H9 (cell line): Measurements from ENCODE around the gene MRPL21. TPM values are rescaled to one million over a fixed set of nuclear protein-coding genes. Genes with fewer than 3 reads are reported as not detected.

ENCODE experiments used
- DNase-seq: peaks from one replicate; pipeline ENCODE4 v3.0.0-alpha.2; 2017
- H2AFZ ChIP-seq: one replicate; pipeline ENCODE4 v1.6.1; 2013; ENCODE audit warnings: mild to moderate bottlenecking, low read length, control low read depth, moderate library complexity
- H2AK5ac ChIP-seq: 2 replicates; pipeline ENCODE4 v1.6.1; 2013; ENCODE audit warnings: low read length, control low read depth, mixed read lengths; ENCODE audit not compliant: insufficient read length
- H2BK120ac ChIP-seq: one replicate; pipeline ENCODE4 v1.6.1; 2013; ENCODE audit warnings: low read depth, mild to moderate bottlenecking, low read length, control low read depth, inconsistent platforms; ENCODE audit not compliant: poor library complexity, severe bottlenecking
- H2BK12ac ChIP-seq: 2 replicates; pipeline ENCODE4 v1.6.1; 2013; ENCODE audit warnings: low read length, control low read depth, mixed read lengths, low read depth; ENCODE audit not compliant: insufficient read length
- H2BK15ac ChIP-seq: 2 replicates; pipeline ENCODE4 v1.6.1; 2013; ENCODE audit warnings: low read depth, low read length, control low read depth
- H2BK20ac ChIP-seq: one replicate; pipeline ENCODE4 v1.6.1; 2013; ENCODE audit warnings: low read depth, mild to moderate bottlenecking, low read length, control low read depth, inconsistent platforms; ENCODE audit not compliant: poor library complexity, severe bottlenecking
- H2BK5ac ChIP-seq: 2 replicates; pipeline ENCODE4 v1.6.1; 2013; ENCODE audit warnings: low read length, control low read depth, mixed read lengths; ENCODE audit not compliant: insufficient read length
- H3K14ac ChIP-seq: 2 replicates; pipeline ENCODE4 v1.6.1; 2013; ENCODE audit warnings: low read length, control low read depth; ENCODE audit not compliant: insufficient read depth
- H3K18ac ChIP-seq: 2 replicates; pipeline ENCODE4 v1.6.1; 2013; ENCODE audit warnings: low read depth, mild to moderate bottlenecking, mixed read lengths, low read length, control low read depth; ENCODE audit not compliant: insufficient read length
- H3K23ac ChIP-seq: 2 replicates; pipeline ENCODE4 v1.6.1; 2013; ENCODE audit warnings: low read length, control low read depth, mixed read lengths, low read depth; ENCODE audit not compliant: insufficient read length
- H3K23me2 ChIP-seq: 2 replicates; pipeline ENCODE4 v1.6.1; 2013; ENCODE audit warnings: low read depth, mild to moderate bottlenecking, mixed read lengths, low read length, control low read depth; ENCODE audit not compliant: insufficient read length, poor library complexity, severe bottlenecking
- H3K27ac ChIP-seq: 2 replicates; pipeline ENCODE4 v1.5.1; 2013; ENCODE audit warnings: low read length, control low read depth, mixed read lengths, low read depth; ENCODE audit not compliant: insufficient read length
- H3K27me3 ChIP-seq: 2 replicates; pipeline ENCODE4 v1.6.1; 2013; ENCODE audit warnings: low read length, control low read depth, inconsistent platforms; ENCODE audit not compliant: insufficient read depth
- H3K4ac ChIP-seq: 2 replicates; pipeline ENCODE4 v1.6.1; 2013; ENCODE audit warnings: low read depth, mild to moderate bottlenecking, control low read depth, inconsistent platforms, low read length, moderate library complexity
- H3K4me1 ChIP-seq: 2 replicates; pipeline ENCODE4 v1.6.1; 2013; ENCODE audit warnings: low read length, control low read depth, inconsistent platforms; ENCODE audit not compliant: insufficient read depth
- H3K4me2 ChIP-seq: 2 replicates; pipeline ENCODE4 v1.6.1; 2013; ENCODE audit warnings: low read length, control low read depth, mixed read lengths; ENCODE audit not compliant: insufficient read length, insufficient read depth
- H3K56ac ChIP-seq: 2 replicates; pipeline ENCODE4 v1.6.1; 2013; ENCODE audit warnings: low read depth, mild to moderate bottlenecking, mixed read lengths, low read length, control low read depth; ENCODE audit not compliant: insufficient read length
- H3K79me1 ChIP-seq: 2 replicates; pipeline ENCODE4 v1.6.1; 2013; ENCODE audit warnings: low read depth, mild to moderate bottlenecking, moderate library complexity, low read length, control low read depth, inconsistent platforms; ENCODE audit not compliant: insufficient read depth, poor library complexity, severe bottlenecking
- H3K79me2 ChIP-seq: 2 replicates; pipeline ENCODE4 v1.6.1; 2013; ENCODE audit warnings: low read length, control low read depth, inconsistent platforms; ENCODE audit not compliant: insufficient read depth
- H3K9ac ChIP-seq: 2 replicates; pipeline ENCODE4 v1.6.1; 2013; ENCODE audit warnings: low read length, control low read depth, mixed read lengths; ENCODE audit not compliant: insufficient read length; ENCODE audit errors: extremely low read depth
- H3K9me3 ChIP-seq: one replicate; pipeline ENCODE4 v1.6.1; 2013; ENCODE audit warnings: low read depth, low read length, inconsistent platforms; ENCODE audit not compliant: control insufficient read depth
- H3T11ph ChIP-seq: one replicate; pipeline ENCODE4 v1.6.1; 2013; ENCODE audit warnings: mild to moderate bottlenecking, low read length, control low read depth, inconsistent platforms
- H4K20me1 ChIP-seq: one replicate; pipeline ENCODE4 v1.6.1; 2013; ENCODE audit not compliant: control insufficient read depth, insufficient read length, insufficient read depth
- H4K5ac ChIP-seq: 2 replicates; pipeline ENCODE4 v1.6.1; 2013; ENCODE audit warnings: low read depth, mild to moderate bottlenecking, mixed read lengths, low read length, control low read depth; ENCODE audit not compliant: insufficient read length
- H4K8ac ChIP-seq: replicated peaks from 2 replicates; pipeline ENCODE4 v1.6.1; 2013; ENCODE audit warnings: low read length, control low read depth, mixed read lengths, low read depth; ENCODE audit not compliant: insufficient read length
- H4K91ac ChIP-seq: 2 replicates; pipeline ENCODE4 v1.6.1; 2013; ENCODE audit warnings: low read depth, mild to moderate bottlenecking, moderate library complexity, mixed read lengths, low read length, control low read depth; ENCODE audit not compliant: insufficient read length
- H3K27ac Mint-ChIP-seq, 3 experiments: 2 replicates in 2 of 3; 3 replicates in 1 of 3; pipeline ENCODE4 v1.8.0; 2020 to 2021; ENCODE audit warnings: mixed read lengths in 3 of 3, mild to moderate bottlenecking in 1 of 3, moderate library complexity in 1 of 3
- H3K27me3 Mint-ChIP-seq: 2 replicates; pipeline ENCODE4 v1.8.0; 2021; ENCODE audit warnings: low read depth, mild to moderate bottlenecking, moderate library complexity, mixed read lengths
- H3K36me3 Mint-ChIP-seq, 3 experiments: 2 replicates in 2 of 3; 3 replicates in 1 of 3; pipeline ENCODE4 v1.8.0; 2020 to 2021; ENCODE audit warnings: low read depth in 3 of 3, mixed read lengths in 3 of 3; ENCODE audit not compliant: insufficient read depth in 1 of 3
- H3K4me1 Mint-ChIP-seq, 2 experiments: 2 replicates each; pipeline ENCODE4 v1.8.0; 2020; ENCODE audit warnings: mixed read lengths in 2 of 2
- H3K4me3 Mint-ChIP-seq, 2 experiments: 2 replicates in 1 of 2; 3 replicates in 1 of 2; pipeline ENCODE4 v1.8.0; 2020 to 2021; ENCODE audit warnings: mild to moderate bottlenecking in 2 of 2, mixed read lengths in 2 of 2, moderate library complexity in 1 of 2
- H3K9me3 Mint-ChIP-seq, 2 experiments: 2 replicates in 1 of 2; 3 replicates in 1 of 2; pipeline ENCODE4 v1.8.0; 2020; ENCODE audit warnings: mild to moderate bottlenecking in 2 of 2, mixed read lengths in 2 of 2, moderate library complexity in 1 of 2
- WGBS: extraction: QIAGEN DNeasy Blood & Tissue Kit; methylation state at CpG from one replicate; pipeline ENCODE4 v1.1.7; 2013; ENCODE audit warnings: missing lambda C conversion rate, low lambda C conversion rate, mixed read lengths; ENCODE audit not compliant: insufficient read length; ENCODE audit errors: extremely low coverage; 5-methylcytosine and 5-hydroxymethylcytosine counted together
- total RNA-seq: library from RNA; stranded (reverse); gene quantifications from 2 replicates; pipeline ENCODE4 v1.2.1, GENCODE V29; 2021
- TF ChIP-seq, protein P1 (sequence below): fragments of 200-600 bp; sonication (generic); conservative IDR thresholded peaks from 3 replicates; pipeline ENCODE4 v1.8.0; 2021; ENCODE audit warnings: antibody characterized with exemption, mild to moderate bottlenecking

The MRPL21 gene
- total RNA-seq, 1 experiment from 2014 or later, result 91.5 TPM

- H4K91ac ChIP-seq, result no peak overlapping the region
- no peaks in the 10 kb centered on the region for H3K9me3 ChIP-seq
- H3T11ph ChIP-seq, result no peak overlapping the region
- no peak overlapping the region for H3K4ac ChIP-seq
- no peak overlapping the region for H4K5ac ChIP-seq
- no peak overlapping the region for H3K18ac ChIP-seq
- no peaks in the 10 kb centered on the region for H3K23me2 ChIP-seq
- Mint-ChIP-seq H3K27me3 (no peaks in the 10 kb centered on the region), H3K36me3 (peaks cover 2 to 45% (median 29%) of the 10 kb centered on the region in 3 experiments; a peak in 6 of 7 replicates), H3K4me1 (no peaks in the 10 kb centered on the region), H3K27ac (no peak overlapping the region), H3K9me3 (no peaks in the 10 kb centered on the region), H3K4me3 (no peak overlapping the region)
- no peak overlapping the region for H3K9ac ChIP-seq
- H2AK5ac ChIP-seq, result no peak overlapping the region
- H4K8ac ChIP-seq, result no peak overlapping the region
- no peak overlapping the region for H3K4me2 ChIP-seq
- no peak overlapping the region for H3K23ac ChIP-seq
- no peak overlapping the region for H2BK20ac ChIP-seq
- H3K27me3 ChIP-seq, result no peaks in the 10 kb centered on the region
- no peak overlapping the region for H2BK15ac ChIP-seq
- H2BK120ac ChIP-seq, result no peak overlapping the region
- DNase-seq, result no peak
- no peaks in the 10 kb centered on the region for H3K79me2 ChIP-seq
- TF ChIP-seq, protein P1, sequence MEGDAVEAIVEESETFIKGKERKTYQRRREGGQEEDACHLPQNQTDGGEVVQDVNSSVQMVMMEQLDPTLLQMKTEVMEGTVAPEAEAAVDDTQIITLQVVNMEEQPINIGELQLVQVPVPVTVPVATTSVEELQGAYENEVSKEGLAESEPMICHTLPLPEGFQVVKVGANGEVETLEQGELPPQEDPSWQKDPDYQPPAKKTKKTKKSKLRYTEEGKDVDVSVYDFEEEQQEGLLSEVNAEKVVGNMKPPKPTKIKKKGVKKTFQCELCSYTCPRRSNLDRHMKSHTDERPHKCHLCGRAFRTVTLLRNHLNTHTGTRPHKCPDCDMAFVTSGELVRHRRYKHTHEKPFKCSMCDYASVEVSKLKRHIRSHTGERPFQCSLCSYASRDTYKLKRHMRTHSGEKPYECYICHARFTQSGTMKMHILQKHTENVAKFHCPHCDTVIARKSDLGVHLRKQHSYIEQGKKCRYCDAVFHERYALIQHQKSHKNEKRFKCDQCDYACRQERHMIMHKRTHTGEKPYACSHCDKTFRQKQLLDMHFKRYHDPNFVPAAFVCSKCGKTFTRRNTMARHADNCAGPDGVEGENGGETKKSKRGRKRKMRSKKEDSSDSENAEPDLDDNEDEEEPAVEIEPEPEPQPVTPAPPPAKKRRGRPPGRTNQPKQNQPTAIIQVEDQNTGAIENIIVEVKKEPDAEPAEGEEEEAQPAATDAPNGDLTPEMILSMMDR, result no peak
- no peak overlapping the region for H3K27ac ChIP-seq
- H3K56ac ChIP-seq, result no peak overlapping the region
- no peaks in the 10 kb centered on the region for H4K20me1 ChIP-seq
- no peak overlapping the region for H2AFZ ChIP-seq
- no peaks in the 10 kb centered on the region for H3K4me1 ChIP-seq
- no CpG with 5 or more reads among the region's 18 CpGs for WGBS
- no peak overlapping the region for H2BK12ac ChIP-seq
- no peak overlapping the region for H2BK5ac ChIP-seq
- no peak overlapping the region; the same call in 1 of the 2 replicates for H3K14ac ChIP-seq
- no peaks in the 10 kb centered on the region for H3K79me1 ChIP-seq
Measured at GRCh38 chr11:68938088-68938487, 34.5 kb upstream of the MRPL21 start.
